Glutamatergic neuron (in vitro differentiated cells): Measurements from ENCODE around the gene RARS1. TPM values are rescaled to one million over a fixed set of nuclear protein-coding genes. Genes with fewer than 3 reads are reported as not detected.

ENCODE experiments used
- DNase-seq: peaks from one replicate; pipeline ENCODE4 v3.0.0; 2022
- H3K27ac Mint-ChIP-seq: one replicate; pipeline ENCODE4 v1.8.0; 2020; ENCODE audit warnings: mild to moderate bottlenecking, mixed read lengths, inconsistent platforms; ENCODE audit not compliant: unreplicated experiment
- H3K27me3 Mint-ChIP-seq: one replicate; pipeline ENCODE4 v1.8.0; 2020; ENCODE audit warnings: mild to moderate bottlenecking, moderate library complexity, mixed read lengths, inconsistent platforms; ENCODE audit not compliant: unreplicated experiment
- H3K36me3 Mint-ChIP-seq: one replicate; pipeline ENCODE4 v1.8.0; 2020; ENCODE audit warnings: mild to moderate bottlenecking, mixed read lengths, inconsistent platforms; ENCODE audit not compliant: unreplicated experiment
- H3K4me1 Mint-ChIP-seq: one replicate; pipeline ENCODE4 v1.8.0; 2020; ENCODE audit warnings: mild to moderate bottlenecking, low read depth, mixed read lengths, inconsistent platforms; ENCODE audit not compliant: unreplicated experiment
- H3K4me3 Mint-ChIP-seq: one replicate; pipeline ENCODE4 v1.8.0; 2020; ENCODE audit warnings: mild to moderate bottlenecking, mixed read lengths, inconsistent platforms; ENCODE audit not compliant: unreplicated experiment
- H3K9me3 Mint-ChIP-seq: one replicate; pipeline ENCODE4 v1.8.0; 2020; ENCODE audit warnings: mild to moderate bottlenecking, moderate library complexity, mixed read lengths, inconsistent platforms; ENCODE audit not compliant: unreplicated experiment
- CTCF ChIP-seq: fragments of 200-600 bp; sonication (generic); IDR thresholded peaks from one replicate; pipeline ENCODE4 v1.5.0; 2021; ENCODE audit not compliant: partially characterized antibody, unreplicated experiment
- long read RNA-seq: library from polyadenylated mRNA; unstranded; transcript quantifications from one replicate; pipeline ENCODE4 v2.0.0, GENCODE V29; 2020; ENCODE audit not compliant: unreplicated experiment
- total RNA-seq: library from RNA; stranded (reverse); fragmentation: NEBNext Ultra II Directional; extraction: Animal tissue kit (Norgen Biotek cat#: 25700); gene quantifications from one replicate; pipeline ENCODE4 v1.2.1, GENCODE V29; 2021; ENCODE audit not compliant: unreplicated experiment

Gene RARS1
- total RNA-seq, result 65.2 TPM
- long read RNA-seq, transcript RARS-201 (15 exons, 2,146 nt), result major isoform, 36 of 58 reads
- long read RNA-seq, transcript RARS-209 (3 exons, 757 nt), result minor isoform, 6 of 58 reads
- long read RNA-seq, partial matches to known transcripts, result 12 of 58 reads
- long read RNA-seq, other reads (novel, unspliced or antisense), result 4 of 58 reads

DNA sequence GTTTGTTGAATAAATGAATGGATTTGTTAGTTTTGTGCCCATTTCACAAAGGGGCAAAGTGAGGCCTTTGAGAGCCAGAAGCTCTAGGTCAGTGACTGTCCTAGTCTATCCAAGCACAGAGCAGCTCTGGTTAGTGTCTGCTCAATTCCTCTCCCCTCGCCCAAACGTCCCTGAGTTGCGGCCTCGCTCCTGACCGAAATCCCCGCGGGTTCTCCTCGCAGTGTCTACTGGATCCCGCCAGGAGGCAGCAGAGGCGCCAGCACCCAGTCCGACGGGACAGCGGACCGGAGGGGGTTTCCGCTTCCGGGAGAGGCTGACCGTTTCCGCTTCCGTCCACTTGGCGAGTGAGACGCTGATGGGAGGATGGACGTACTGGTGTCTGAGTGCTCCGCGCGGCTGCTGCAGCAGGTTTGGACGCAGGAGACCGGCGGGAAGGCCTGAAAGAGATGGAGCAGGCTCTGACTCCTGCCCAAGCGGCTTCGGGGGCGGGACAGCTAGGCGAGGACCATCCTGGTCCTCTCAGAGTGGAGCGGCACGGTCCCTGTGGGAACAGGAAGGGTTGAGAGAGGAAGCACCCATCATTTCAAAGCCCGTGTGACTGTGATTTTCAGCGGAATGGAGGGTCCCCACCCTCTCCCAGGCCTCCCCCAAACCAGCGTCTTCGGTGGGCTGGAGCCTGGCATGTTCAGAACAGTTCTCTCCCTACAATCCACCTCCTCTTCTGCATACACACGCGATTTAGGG is at the start of gene RARS1:
Gene RARS1 (plus strand): TSS at position 336 of the 744 bp plus-strand sequence. CDS start 28 bp downstream, at position 364.
- peak; percentile 97 for DNase-seq
- peak; percentile 89 for TF ChIP-seq CTCF
- Mint-ChIP-seq H3K27me3 (no peaks in the 10 kb centered on the region), H3K4me3 (peak within 1 kb of the TSS; percentile 100), H3K9me3 (no peaks in the 10 kb centered on the region), H3K27ac (peak within 1 kb of the TSS; percentile 93), H3K36me3 (no peaks in the 10 kb centered on the region), H3K4me1 (peaks cover 5% of the 10 kb centered on the region)

DNA sequence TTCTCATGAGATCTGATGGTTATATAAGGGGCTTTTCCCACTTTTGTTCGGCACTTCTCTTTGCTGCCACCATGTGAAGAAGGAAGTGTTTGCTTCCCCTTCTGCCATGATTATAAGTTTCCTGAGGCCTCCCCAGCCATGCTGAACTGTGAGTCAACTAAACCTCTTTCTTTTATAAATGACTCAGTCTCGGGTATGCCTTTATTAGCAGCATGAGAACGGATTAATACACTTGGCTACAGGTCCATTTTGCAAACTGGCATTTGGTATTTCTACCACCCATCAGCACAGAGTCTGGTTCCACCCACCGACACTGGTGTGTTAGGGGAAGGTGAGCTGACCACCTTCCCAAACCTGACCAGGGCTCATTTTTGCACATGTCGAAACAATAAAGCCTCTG is 47.9 kb upstream of the RARS1 start:
- Mint-ChIP-seq H3K9me3 (peaks cover 2% of the 10 kb centered on the region), H3K36me3 (peaks cover 5% of the 10 kb centered on the region), H3K27me3 (peaks cover 4% of the 10 kb centered on the region), H3K4me1 (no peaks in the 10 kb centered on the region), H3K4me3 (no peak overlapping the region), H3K27ac (no peak overlapping the region)
- no peak for DNase-seq
- TF ChIP-seq CTCF, result no peak

DNA sequence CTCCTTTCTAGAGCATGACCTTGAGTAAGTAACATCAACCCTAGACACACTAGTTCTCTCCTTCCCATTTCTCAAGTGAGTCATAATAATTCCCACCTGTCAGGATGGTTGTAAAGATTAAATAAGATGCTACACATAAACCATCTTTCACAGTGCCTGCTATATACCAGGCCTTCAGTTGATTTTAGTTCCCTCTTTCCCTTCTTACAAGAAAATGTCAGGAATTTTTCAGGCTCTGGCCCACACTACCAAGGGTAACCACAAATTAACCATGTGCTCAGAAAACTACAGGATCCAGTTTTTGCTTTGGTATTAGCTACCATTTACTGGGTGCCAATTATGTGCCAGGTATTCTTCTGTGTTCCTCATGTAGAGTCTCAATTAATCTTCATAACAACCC is 42.7 kb upstream of the RARS1 start:
- Mint-ChIP-seq H3K27ac (no peak overlapping the region), H3K4me3 (no peak overlapping the region), H3K36me3 (no peaks in the 10 kb centered on the region), H3K27me3 (peaks cover 2% of the 10 kb centered on the region), H3K9me3 (peaks cover 2% of the 10 kb centered on the region), H3K4me1 (peaks cover 18% of the 10 kb centered on the region)
- DNase-seq, result no peak
- TF ChIP-seq CTCF, result no peak

DNA sequence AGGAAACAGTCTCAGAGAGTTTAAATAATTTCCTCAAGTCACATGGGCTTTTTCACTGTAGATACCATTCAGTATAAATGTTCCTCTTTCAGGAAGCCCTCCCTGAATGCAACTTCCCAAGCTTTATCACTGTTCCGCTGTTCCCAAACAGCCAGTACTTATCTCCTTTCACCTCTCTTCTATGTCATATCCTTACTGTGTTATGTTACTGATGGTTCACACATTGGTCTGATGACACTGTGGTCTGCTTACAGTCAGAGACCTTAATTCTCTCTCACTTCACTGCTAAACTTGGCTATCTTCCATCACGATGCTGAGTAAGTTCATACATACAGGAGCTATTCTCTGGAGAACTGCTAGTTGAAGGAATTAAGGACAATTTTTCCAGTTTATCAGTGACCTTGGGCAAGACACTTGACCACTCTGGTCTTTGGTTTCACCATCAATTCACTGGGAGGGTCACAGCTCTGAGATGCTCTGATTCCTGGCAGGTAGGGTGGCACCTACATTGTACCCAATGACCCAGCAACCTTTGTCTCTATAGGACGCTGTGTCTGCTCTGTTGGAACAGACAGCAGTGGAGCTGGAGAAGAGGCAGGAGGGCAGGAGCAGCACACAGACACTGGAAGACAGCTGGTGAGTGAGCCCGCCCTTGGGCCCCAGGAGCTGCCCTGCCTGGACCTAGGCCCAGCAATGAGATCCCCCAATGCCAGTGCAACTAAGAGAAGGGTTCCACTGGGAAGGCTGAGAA is 42.1 kb upstream of the RARS1 start:
- peaks cover 2% of the 10 kb centered on the region for H3K9me3 Mint-ChIP-seq
- H3K27ac Mint-ChIP-seq, result no peak overlapping the region
- no peaks in the 10 kb centered on the region for H3K36me3 Mint-ChIP-seq
- no peak for TF ChIP-seq CTCF
- peaks cover 2% of the 10 kb centered on the region for H3K27me3 Mint-ChIP-seq
- no peak for DNase-seq
- peaks cover 18% of the 10 kb centered on the region for H3K4me1 Mint-ChIP-seq
- no peak overlapping the region for H3K4me3 Mint-ChIP-seq
